Astrocyte (in vitro differentiated cells and primary cell): ENCODE data around the gene TRAF6. TPM values are rescaled to one million over a fixed set of nuclear protein-coding genes. Genes with fewer than 3 reads are reported as not detected.

ENCODE experiments used
- DNase-seq: peaks from one replicate; pipeline ENCODE4 v3.0.0-alpha.2; 2010; ENCODE audit warnings: low read depth
- FAIRE-seq: peaks from 2 replicates; lab custom pipeline; 2011; peaks lifted over from hg19 to GRCh38; lab: Jason Lieb, UNC
- H2AFZ ChIP-seq: 2 replicates; pipeline ENCODE4 v1.6.0; 2012; ENCODE audit warnings: low read depth, low read length, inconsistent platforms
- H3K27ac ChIP-seq: 2 replicates; pipeline ENCODE4 v1.5.1; 2011; ENCODE audit warnings: low read depth, low read length, inconsistent platforms
- H3K27me3 ChIP-seq: 2 replicates; pipeline ENCODE4 v1.6.0; 2011; ENCODE audit warnings: low read length, inconsistent platforms; ENCODE audit not compliant: insufficient read depth
- H3K36me3 ChIP-seq: 2 replicates; pipeline ENCODE4 v1.5.1; 2011; ENCODE audit warnings: low read length, inconsistent platforms; ENCODE audit not compliant: insufficient read depth
- H3K4me1 ChIP-seq: 2 replicates; pipeline ENCODE4 v1.5.1; 2011; ENCODE audit warnings: low read length, inconsistent platforms; ENCODE audit not compliant: insufficient read depth
- H3K4me2 ChIP-seq: 2 replicates; pipeline ENCODE4 v1.6.0; 2012; ENCODE audit warnings: low read length, inconsistent platforms
- H3K4me3 ChIP-seq: 2 replicates; pipeline ENCODE4 v1.5.1; 2011; ENCODE audit warnings: low read depth, mild to moderate bottlenecking, low read length, inconsistent platforms; ENCODE audit not compliant: insufficient read depth
- H3K79me2 ChIP-seq: 2 replicates; pipeline ENCODE4 v1.6.0; 2012; ENCODE audit warnings: mild to moderate bottlenecking, low read length, inconsistent platforms; ENCODE audit not compliant: insufficient read depth
- H3K9ac ChIP-seq: 2 replicates; pipeline ENCODE4 v1.6.0; 2012; ENCODE audit warnings: mild to moderate bottlenecking, low read length, inconsistent platforms
- H3K9me3 ChIP-seq: 2 replicates; pipeline ENCODE4 v1.5.1; 2012; ENCODE audit warnings: low read depth, mild to moderate bottlenecking, low read length, inconsistent platforms; ENCODE audit not compliant: insufficient read depth
- H4K20me1 ChIP-seq: 2 replicates; pipeline ENCODE4 v1.6.0; 2012; ENCODE audit warnings: low read length, inconsistent platforms; ENCODE audit not compliant: insufficient read depth
- H3K27ac Mint-ChIP-seq: one replicate; pipeline ENCODE4 v1.8.0; 2021; ENCODE audit warnings: mild to moderate bottlenecking, mixed read lengths; ENCODE audit not compliant: unreplicated experiment
- H3K27me3 Mint-ChIP-seq: one replicate; pipeline ENCODE4 v1.8.0; 2021; ENCODE audit warnings: low read depth, mixed read lengths; ENCODE audit not compliant: unreplicated experiment
- H3K36me3 Mint-ChIP-seq: one replicate; pipeline ENCODE4 v1.8.0; 2021; ENCODE audit warnings: low read depth, mixed read lengths; ENCODE audit not compliant: unreplicated experiment
- H3K4me1 Mint-ChIP-seq: one replicate; pipeline ENCODE4 v1.8.0; 2021; ENCODE audit warnings: low read depth, mixed read lengths; ENCODE audit not compliant: unreplicated experiment
- H3K4me3 Mint-ChIP-seq: one replicate; pipeline ENCODE4 v1.8.0; 2021; ENCODE audit warnings: mild to moderate bottlenecking, moderate library complexity, mixed read lengths; ENCODE audit not compliant: unreplicated experiment
- H3K9me3 Mint-ChIP-seq: one replicate; pipeline ENCODE4 v1.8.0; 2021; ENCODE audit warnings: mild to moderate bottlenecking, mixed read lengths; ENCODE audit not compliant: unreplicated experiment
- CTCF ChIP-seq: IDR thresholded peaks from 2 replicates; pipeline ENCODE4 v1.5.1; 2011; ENCODE audit warnings: low read depth, mild to moderate bottlenecking, inconsistent platforms, low read length, moderate library complexity; ENCODE audit not compliant: insufficient read depth
- EZH2 ChIP-seq: IDR thresholded peaks from 2 replicates; pipeline ENCODE4 v1.6.1; 2012; ENCODE audit warnings: mild to moderate bottlenecking, low read length, inconsistent platforms; ENCODE audit not compliant: insufficient read depth
- total RNA-seq: library from RNA; stranded (reverse); gene quantifications from 2 replicates; pipeline ENCODE4 v1.2.1, GENCODE V29; 2021

Gene TRAF6
- total RNA-seq, 1 donor from 2014 or later, result 19.4 TPM

- Histone ChIP-seq H2AFZ (no peak overlapping the region), H3K36me3 (peaks cover 16% of the 10 kb centered on the region), H3K79me2 (no peaks in the 10 kb centered on the region), H4K20me1 (no peaks in the 10 kb centered on the region), H3K4me2 (no peak overlapping the region), H3K27ac (no peak overlapping the region), H3K27me3 (no peaks in the 10 kb centered on the region), H3K9me3 (no peaks in the 10 kb centered on the region), H3K4me3 (no peak overlapping the region), H3K9ac (no peak overlapping the region), H3K4me1 (no peaks in the 10 kb centered on the region)
- Mint-ChIP-seq H3K4me3 (no peak overlapping the region), H3K4me1 (no peaks in the 10 kb centered on the region), H3K36me3 (peaks cover 63% of the 10 kb centered on the region), H3K27ac (no peak overlapping the region), H3K27me3 (no peaks in the 10 kb centered on the region), H3K9me3 (no peaks in the 10 kb centered on the region)
- no peak for TF ChIP-seq CTCF
- no peak for TF ChIP-seq EZH2
- FAIRE-seq (no peak), DNase-seq (no peak)
Measured at GRCh38 chr11:36441610-36442208, 68.4 kb downstream of the TRAF6 start.

- TF ChIP-seq EZH2, result no peak
- no peak overlapping the region for H3K9ac ChIP-seq
- no peak overlapping the region for H3K27ac ChIP-seq
- H3K4me2 ChIP-seq, result no peak overlapping the region
- H3K9me3 Mint-ChIP-seq, result no peaks in the 10 kb centered on the region
- H3K36me3 Mint-ChIP-seq, result peaks cover 66% of the 10 kb centered on the region
- H3K79me2 ChIP-seq, result no peaks in the 10 kb centered on the region
- no peaks in the 10 kb centered on the region for H4K20me1 ChIP-seq
- H3K4me3 Mint-ChIP-seq, result no peak overlapping the region
- no peaks in the 10 kb centered on the region for H3K27me3 ChIP-seq
- FAIRE-seq, result no peak
- peaks cover 8% of the 10 kb centered on the region for H3K4me1 Mint-ChIP-seq
- no peak overlapping the region for H3K4me3 ChIP-seq
- H3K4me1 ChIP-seq, result no peaks in the 10 kb centered on the region
- no peak overlapping the region for H3K27ac Mint-ChIP-seq
- H3K27me3 Mint-ChIP-seq, result no peaks in the 10 kb centered on the region
- DNase-seq, result no peak
- peaks cover 11% of the 10 kb centered on the region for H3K36me3 ChIP-seq
- H2AFZ ChIP-seq, result no peak overlapping the region
- H3K9me3 ChIP-seq, result no peaks in the 10 kb centered on the region
Measured at GRCh38 chr11:36438126-36438525, 71.9 kb downstream of the TRAF6 start.

- Mint-ChIP-seq H3K36me3 (peaks cover 67% of the 10 kb centered on the region), H3K4me3 (no peak overlapping the region), H3K27me3 (no peaks in the 10 kb centered on the region), H3K4me1 (peaks cover 15% of the 10 kb centered on the region), H3K27ac (no peak overlapping the region), H3K9me3 (no peaks in the 10 kb centered on the region)
- H3K27me3 ChIP-seq, result no peaks in the 10 kb centered on the region
- H3K4me3 ChIP-seq, result no peak overlapping the region
- peaks cover 2% of the 10 kb centered on the region for H3K4me1 ChIP-seq
- H2AFZ ChIP-seq, result no peak overlapping the region
- TF ChIP-seq EZH2 (no peak), CTCF (no peak)
- H3K27ac ChIP-seq, result no peak overlapping the region
- H3K9me3 ChIP-seq, result no peaks in the 10 kb centered on the region
- FAIRE-seq (no peak), DNase-seq (no peak)
- peaks cover 11% of the 10 kb centered on the region for H3K36me3 ChIP-seq
- H3K4me2 ChIP-seq, result no peak overlapping the region
- H4K20me1 ChIP-seq, result no peaks in the 10 kb centered on the region
- no peaks in the 10 kb centered on the region for H3K79me2 ChIP-seq
- H3K9ac ChIP-seq, result no peak overlapping the region
Measured at GRCh38 chr11:36437413-36437812, 72.7 kb downstream of the TRAF6 start.

Other genes with a start within 250 kb of the TRAF6 start
- gene COMMD9, start 220.8 kb downstream of the TRAF6 start, total RNA-seq, result 77.6 and 78.4 TPM in 2 replicates
- 55.6 and 56.0 TPM in 2 replicates for gene PRR5L, start 214.0 kb downstream of the TRAF6 start, total RNA-seq
- 2.0 and 3.2 TPM in 2 replicates for gene RAG1, start 57.7 kb upstream of the TRAF6 start, total RNA-seq
- gene IFTAP, start 84.2 kb upstream of the TRAF6 start, total RNA-seq, result 17.3 and 21.3 TPM in 2 replicates
- not detected in 2 replicates for gene RAG2, start 88.0 kb upstream of the TRAF6 start, total RNA-seq